Inflammatory macrophage treated with lipopolysaccharide for 1 hour (primary cell): Measurements from ENCODE around the gene KIF3B.
"Not testable (repeated sequence)": the region's sequence is repeated elsewhere in the genome, so short reads cannot be mapped to it uniquely, and the experiment has no call there.

ENCODE experiments used
- DNase-seq, 2 donors: peaks; one replicate each; pipeline ENCODE4 v3.0.0-alpha.2; 2020 to 2022

KIF3B gene

GRCh38 chr20:32277361-32278198, at the start of gene KIF3B:
KIF3B (plus strand) TSS chr20:32277651; CDS start chr20:32309778, 32,127 bp downstream.
- peak; percentile 78 to 82 for DNase-seq

GRCh38 chr20:32227744-32228688, 49.4 kb upstream of the KIF3B start:
- DNase-seq, result peak in 1 of 2 donors; percentile 9

GRCh38 chr20:32229251-32229747, 48.2 kb upstream of the KIF3B start:
- no peak for DNase-seq

GRCh38 chr20:32230707-32231106, 46.7 kb upstream of the KIF3B start:
- DNase-seq, result no peak

- DNase-seq, result no peak
Measured at GRCh38 chr20:32231245-32231644, 46.2 kb upstream of the KIF3B start.

GRCh38 chr20:32231847-32232246, 45.6 kb upstream of the KIF3B start:
- DNase-seq, result peak in 1 of 2 donors; percentile 30

- no peak for DNase-seq
Measured at GRCh38 chr20:32232326-32232886, 45.0 kb upstream of the KIF3B start.

GRCh38 chr20:32233286-32233685, 44.2 kb upstream of the KIF3B start:
- DNase-seq, result no peak

GRCh38 chr20:32234135-32234808, 43.2 kb upstream of the KIF3B start:
- peak in 1 of 2 donors; percentile 13 for DNase-seq

GRCh38 chr20:32235331-32236047, 42.0 kb upstream of the KIF3B start:
- no peak for DNase-seq

- no peak for DNase-seq
Measured at GRCh38 chr20:32236048-32236533, 41.4 kb upstream of the KIF3B start.

GRCh38 chr20:32236819-32237218, 40.6 kb upstream of the KIF3B start:
- no peak for DNase-seq

- no peak for DNase-seq
Measured at GRCh38 chr20:32237419-32237818, 40.0 kb upstream of the KIF3B start.

GRCh38 chr20:32238483-32239425, 38.7 kb upstream of the KIF3B start:
- DNase-seq, result no peak

- no peak for DNase-seq
Measured at GRCh38 chr20:32240205-32240604, 37.2 kb upstream of the KIF3B start.

GRCh38 chr20:32241807-32242206, 35.6 kb upstream of the KIF3B start:
- DNase-seq, result no peak

- DNase-seq, result no peak
Measured at GRCh38 chr20:32244150-32244823, 33.2 kb upstream of the KIF3B start.

GRCh38 chr20:32244959-32245358, 32.5 kb upstream of the KIF3B start:
- no peak for DNase-seq

GRCh38 chr20:32246208-32246607, 31.2 kb upstream of the KIF3B start:
- DNase-seq, result not testable (repeated sequence)

- peak; percentile 33 to 61 for DNase-seq
Measured at GRCh38 chr20:32248043-32248442, 29.4 kb upstream of the KIF3B start.
